WTC11 (cell line): ENCODE data around the gene OR52J3.

Experiments
- CTCF ChIP-seq: fragments of 200-600 bp; IDR thresholded peaks from 2 replicates; pipeline ENCODE4 v1.8.0; 2022; ENCODE audit warnings: antibody characterized with exemption
- FOXJ3 ChIP-seq: sonication (generic); formaldehyde crosslinking; IDR thresholded peaks from 2 replicates; pipeline ENCODE4 v1.9.0; 2021; ENCODE audit warnings: missing genetic modification reagents, mild to moderate bottlenecking, borderline replicate concordance
- TEAD4 ChIP-seq: sonication (generic); formaldehyde crosslinking; IDR thresholded peaks from 2 replicates; pipeline ENCODE4 v1.8.0; 2022; ENCODE audit warnings: mild to moderate bottlenecking, missing genetic modification reagents
- USF1 ChIP-seq: sonication (generic); formaldehyde crosslinking; IDR thresholded peaks from 2 replicates; pipeline ENCODE4 v1.8.0; 2022; ENCODE audit warnings: mild to moderate bottlenecking, missing genetic modification reagents
- ZNF121 ChIP-seq: sonication (generic); formaldehyde crosslinking; IDR thresholded peaks from 2 replicates; pipeline ENCODE4 v1.8.0; 2023; ENCODE audit warnings: missing genetic modification reagents
- TF ChIP-seq, protein P1 (sequence below): sonication (generic); formaldehyde crosslinking; IDR thresholded peaks from 2 replicates; pipeline ENCODE4 v1.8.0; 2022; ENCODE audit warnings: mild to moderate bottlenecking, missing genetic modification reagents
- TF ChIP-seq, protein P2 (sequence below): sonication (generic); formaldehyde crosslinking; IDR thresholded peaks from 2 replicates; pipeline ENCODE4 v1.8.1; 2023; ENCODE audit warnings: mild to moderate bottlenecking, missing genetic modification reagents, moderate library complexity
- TF ChIP-seq, protein P3 (sequence below): sonication (generic); formaldehyde crosslinking; IDR thresholded peaks from 2 replicates; pipeline ENCODE4 v1.8.0; 2022; ENCODE audit warnings: mild to moderate bottlenecking, missing genetic modification reagents
- TF ChIP-seq, protein P4 (sequence below): fragments of 250-450 bp; sonication (Bioruptor Pico); IDR thresholded peaks from 2 replicates; pipeline ENCODE4 v1.8.0; 2021; ENCODE audit warnings: mild to moderate bottlenecking
- TF ChIP-seq, protein P5 (sequence below): sonication (generic); formaldehyde crosslinking; conservative IDR thresholded peaks from 2 replicates; pipeline ENCODE4 v1.8.1; 2022; ENCODE audit warnings: mild to moderate bottlenecking, missing genetic modification reagents
- TF ChIP-seq, protein P6 (sequence below): sonication (generic); formaldehyde crosslinking; IDR thresholded peaks from 2 replicates; pipeline ENCODE4 v1.8.1; 2022; ENCODE audit warnings: low read depth, missing genetic modification reagents, borderline replicate concordance

- TF ChIP-seq TEAD4 (CRISPR knock-in tag) (no peak), FOXJ3 (CRISPR knock-in tag) (no peak), CTCF (no peak), USF1 (CRISPR knock-in tag) (no peak), ZNF121 (no peak)
- TF ChIP-seq, protein P1, sequence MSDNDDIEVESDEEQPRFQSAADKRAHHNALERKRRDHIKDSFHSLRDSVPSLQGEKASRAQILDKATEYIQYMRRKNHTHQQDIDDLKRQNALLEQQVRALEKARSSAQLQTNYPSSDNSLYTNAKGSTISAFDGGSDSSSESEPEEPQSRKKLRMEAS = no peak
- TF ChIP-seq, protein P2, sequence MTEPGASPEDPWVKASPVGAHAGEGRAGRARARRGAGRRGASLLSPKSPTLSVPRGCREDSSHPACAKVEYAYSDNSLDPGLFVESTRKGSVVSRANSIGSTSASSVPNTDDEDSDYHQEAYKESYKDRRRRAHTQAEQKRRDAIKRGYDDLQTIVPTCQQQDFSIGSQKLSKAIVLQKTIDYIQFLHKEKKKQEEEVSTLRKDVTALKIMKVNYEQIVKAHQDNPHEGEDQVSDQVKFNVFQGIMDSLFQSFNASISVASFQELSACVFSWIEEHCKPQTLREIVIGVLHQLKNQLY (CRISPR knock-in tag) = no peak
- TF ChIP-seq, protein P3, sequence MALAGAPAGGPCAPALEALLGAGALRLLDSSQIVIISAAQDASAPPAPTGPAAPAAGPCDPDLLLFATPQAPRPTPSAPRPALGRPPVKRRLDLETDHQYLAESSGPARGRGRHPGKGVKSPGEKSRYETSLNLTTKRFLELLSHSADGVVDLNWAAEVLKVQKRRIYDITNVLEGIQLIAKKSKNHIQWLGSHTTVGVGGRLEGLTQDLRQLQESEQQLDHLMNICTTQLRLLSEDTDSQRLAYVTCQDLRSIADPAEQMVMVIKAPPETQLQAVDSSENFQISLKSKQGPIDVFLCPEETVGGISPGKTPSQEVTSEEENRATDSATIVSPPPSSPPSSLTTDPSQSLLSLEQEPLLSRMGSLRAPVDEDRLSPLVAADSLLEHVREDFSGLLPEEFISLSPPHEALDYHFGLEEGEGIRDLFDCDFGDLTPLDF (CRISPR knock-in tag) = no peak
- TF ChIP-seq, protein P4, sequence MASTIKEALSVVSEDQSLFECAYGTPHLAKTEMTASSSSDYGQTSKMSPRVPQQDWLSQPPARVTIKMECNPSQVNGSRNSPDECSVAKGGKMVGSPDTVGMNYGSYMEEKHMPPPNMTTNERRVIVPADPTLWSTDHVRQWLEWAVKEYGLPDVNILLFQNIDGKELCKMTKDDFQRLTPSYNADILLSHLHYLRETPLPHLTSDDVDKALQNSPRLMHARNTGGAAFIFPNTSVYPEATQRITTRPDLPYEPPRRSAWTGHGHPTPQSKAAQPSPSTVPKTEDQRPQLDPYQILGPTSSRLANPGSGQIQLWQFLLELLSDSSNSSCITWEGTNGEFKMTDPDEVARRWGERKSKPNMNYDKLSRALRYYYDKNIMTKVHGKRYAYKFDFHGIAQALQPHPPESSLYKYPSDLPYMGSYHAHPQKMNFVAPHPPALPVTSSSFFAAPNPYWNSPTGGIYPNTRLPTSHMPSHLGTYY (CRISPR knock-in tag) = no peak
- TF ChIP-seq, protein P5, sequence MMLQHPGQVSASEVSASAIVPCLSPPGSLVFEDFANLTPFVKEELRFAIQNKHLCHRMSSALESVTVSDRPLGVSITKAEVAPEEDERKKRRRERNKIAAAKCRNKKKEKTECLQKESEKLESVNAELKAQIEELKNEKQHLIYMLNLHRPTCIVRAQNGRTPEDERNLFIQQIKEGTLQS = no peak
- TF ChIP-seq, protein P6, sequence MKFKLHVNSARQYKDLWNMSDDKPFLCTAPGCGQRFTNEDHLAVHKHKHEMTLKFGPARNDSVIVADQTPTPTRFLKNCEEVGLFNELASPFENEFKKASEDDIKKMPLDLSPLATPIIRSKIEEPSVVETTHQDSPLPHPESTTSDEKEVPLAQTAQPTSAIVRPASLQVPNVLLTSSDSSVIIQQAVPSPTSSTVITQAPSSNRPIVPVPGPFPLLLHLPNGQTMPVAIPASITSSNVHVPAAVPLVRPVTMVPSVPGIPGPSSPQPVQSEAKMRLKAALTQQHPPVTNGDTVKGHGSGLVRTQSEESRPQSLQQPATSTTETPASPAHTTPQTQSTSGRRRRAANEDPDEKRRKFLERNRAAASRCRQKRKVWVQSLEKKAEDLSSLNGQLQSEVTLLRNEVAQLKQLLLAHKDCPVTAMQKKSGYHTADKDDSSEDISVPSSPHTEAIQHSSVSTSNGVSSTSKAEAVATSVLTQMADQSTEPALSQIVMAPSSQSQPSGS (CRISPR knock-in tag) = no peak
These were observed 5.5 kb upstream of the OR52J3 start for GRCh38 chr11:5040876-5041275.
